GM18867 (cell line): ENCODE results near the gene BASP1.
A peak's percentile ranks its signal among the peaks of the same experiment; 100 is the strongest.

Experiments used
- ATAC-seq: cut with Tn5 transposase; IDR thresholded peaks from one replicate; pipeline ENCODE4 v1.9.1; 2021; ENCODE audit warnings: mild to moderate bottlenecking, moderate library complexity; ENCODE audit not compliant: unreplicated experiment

The BASP1 gene, protein sequence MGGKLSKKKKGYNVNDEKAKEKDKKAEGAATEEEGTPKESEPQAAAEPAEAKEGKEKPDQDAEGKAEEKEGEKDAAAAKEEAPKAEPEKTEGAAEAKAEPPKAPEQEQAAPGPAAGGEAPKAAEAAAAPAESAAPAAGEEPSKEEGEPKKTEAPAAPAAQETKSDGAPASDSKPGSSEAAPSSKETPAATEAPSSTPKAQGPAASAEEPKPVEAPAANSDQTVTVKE

GRCh38 chr5:17217493-17218352, at the start of gene BASP1:
Gene BASP1, plus strand, starts transcription at chr5:17217631. Its CDS starts 57,586 bp downstream, at chr5:17275217.
- ATAC-seq: peak; percentile 37

- ATAC-seq: no peak
Observed at GRCh38 chr5:17169507-17169906, 47.9 kb upstream of the BASP1 start.

DNA sequence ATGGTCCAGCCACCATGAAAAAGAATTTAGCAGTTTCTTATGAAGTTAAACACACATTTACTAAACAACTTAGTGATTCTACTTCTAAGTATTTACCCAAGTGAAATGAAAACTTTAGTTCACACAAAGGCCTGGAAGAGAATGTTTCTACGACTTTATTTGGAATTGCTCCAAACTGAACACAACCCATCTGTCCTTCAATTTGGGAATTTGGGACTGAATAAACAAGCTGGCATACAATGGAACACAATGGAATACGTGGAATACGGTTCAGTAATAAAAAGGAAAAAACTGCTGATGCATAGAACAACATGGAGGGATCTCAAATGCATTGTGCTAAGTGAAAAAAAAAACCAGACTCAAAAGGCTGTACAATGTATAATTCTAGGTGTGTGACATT, 44.6 kb upstream of the BASP1 start:
- ATAC-seq: no peak

GRCh38 chr5:17174965-17175364, 42.5 kb upstream of the BASP1 start:
- no peak for ATAC-seq

GRCh38 chr5:17177501-17178372, 39.7 kb upstream of the BASP1 start:
- no peak for ATAC-seq

DNA sequence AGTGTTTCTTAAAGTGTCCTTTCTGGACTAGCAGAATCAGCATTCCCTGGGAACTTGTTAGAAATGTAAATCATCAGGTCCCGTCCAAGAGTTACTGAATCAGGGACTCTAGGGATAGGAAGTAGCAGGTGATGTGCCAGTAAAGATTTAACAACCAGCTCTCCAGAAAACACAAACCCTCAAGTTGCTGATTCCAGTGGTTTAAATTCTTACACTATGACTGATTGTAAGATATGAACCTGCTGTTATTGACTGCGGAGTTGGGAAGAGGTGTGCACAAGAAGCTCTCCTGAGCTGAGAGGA, 39.1 kb upstream of the BASP1 start:
- ATAC-seq: no peak

GRCh38 chr5:17180330-17180843, 37.0 kb upstream of the BASP1 start:
- no peak for ATAC-seq

- no peak for ATAC-seq
Observed at GRCh38 chr5:17180864-17181723, 36.3 kb upstream of the BASP1 start.

DNA sequence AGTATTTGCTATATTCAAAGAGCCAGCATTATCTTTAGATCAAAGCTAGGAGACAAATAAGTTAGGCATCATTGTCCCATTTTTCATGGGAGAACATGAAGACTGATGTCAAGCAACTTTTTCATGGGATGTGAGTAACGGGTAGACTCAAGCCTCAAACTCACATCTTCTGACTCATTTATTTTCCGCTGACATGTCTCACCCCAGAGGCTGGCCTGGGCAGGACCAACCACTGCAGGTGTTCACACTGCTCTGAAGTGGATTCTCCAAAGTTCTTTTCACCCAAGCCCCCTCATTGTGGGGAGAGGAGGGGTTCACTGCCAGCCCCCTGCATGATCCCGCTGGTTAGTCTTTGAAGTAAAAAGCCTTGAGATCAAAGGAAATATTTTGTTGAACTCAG, 34.9 kb upstream of the BASP1 start:
- ATAC-seq: no peak

GRCh38 chr5:17182981-17183380, 34.5 kb upstream of the BASP1 start:
- no peak for ATAC-seq

GRCh38 chr5:17183831-17184230, 33.6 kb upstream of the BASP1 start:
- ATAC-seq: no peak

GRCh38 chr5:17184588-17184987, 32.8 kb upstream of the BASP1 start:
- ATAC-seq: no peak

DNA sequence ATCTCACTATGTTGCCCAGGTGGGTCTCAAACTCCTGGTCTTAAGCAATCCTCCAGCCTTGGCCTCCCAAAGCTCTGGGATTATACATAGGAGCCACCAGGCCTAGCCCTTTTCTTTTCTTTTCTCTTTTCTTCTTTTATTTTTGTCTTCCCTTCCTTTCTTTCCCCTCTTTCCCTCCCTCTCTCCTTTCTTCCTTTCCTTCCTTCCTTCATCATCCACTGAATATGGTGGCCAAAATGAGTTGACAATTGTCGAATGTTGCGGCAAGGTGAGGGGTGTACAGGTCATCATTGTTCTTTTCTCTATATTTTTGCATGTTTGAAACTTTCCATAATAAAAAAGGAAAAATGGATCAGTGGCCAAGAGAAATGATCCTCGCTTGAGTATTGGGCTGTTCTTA, 32.1 kb upstream of the BASP1 start:
- ATAC-seq: no peak

- no peak for ATAC-seq
Observed at GRCh38 chr5:17185773-17186172, 31.7 kb upstream of the BASP1 start.

DNA sequence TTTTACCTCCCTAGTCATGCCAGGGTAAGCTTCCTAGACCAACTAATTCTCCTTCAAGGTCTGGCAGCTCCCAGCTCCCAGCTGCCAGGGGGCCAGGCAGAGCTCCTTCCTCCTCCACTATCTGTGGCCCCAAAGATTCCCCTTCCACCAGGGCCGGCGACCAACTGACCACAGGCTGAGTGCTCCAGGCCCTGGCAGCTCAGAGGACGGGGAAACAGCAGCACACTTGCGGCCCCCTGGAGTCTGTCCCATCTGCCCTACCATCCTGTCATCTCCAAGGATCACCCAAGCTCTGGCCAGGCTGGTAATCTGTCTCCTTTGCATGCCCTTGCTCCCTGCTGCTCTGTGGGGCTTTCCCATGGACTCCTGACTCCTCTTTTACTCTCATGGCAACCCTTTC, 31.2 kb upstream of the BASP1 start:
- no peak for ATAC-seq

DNA sequence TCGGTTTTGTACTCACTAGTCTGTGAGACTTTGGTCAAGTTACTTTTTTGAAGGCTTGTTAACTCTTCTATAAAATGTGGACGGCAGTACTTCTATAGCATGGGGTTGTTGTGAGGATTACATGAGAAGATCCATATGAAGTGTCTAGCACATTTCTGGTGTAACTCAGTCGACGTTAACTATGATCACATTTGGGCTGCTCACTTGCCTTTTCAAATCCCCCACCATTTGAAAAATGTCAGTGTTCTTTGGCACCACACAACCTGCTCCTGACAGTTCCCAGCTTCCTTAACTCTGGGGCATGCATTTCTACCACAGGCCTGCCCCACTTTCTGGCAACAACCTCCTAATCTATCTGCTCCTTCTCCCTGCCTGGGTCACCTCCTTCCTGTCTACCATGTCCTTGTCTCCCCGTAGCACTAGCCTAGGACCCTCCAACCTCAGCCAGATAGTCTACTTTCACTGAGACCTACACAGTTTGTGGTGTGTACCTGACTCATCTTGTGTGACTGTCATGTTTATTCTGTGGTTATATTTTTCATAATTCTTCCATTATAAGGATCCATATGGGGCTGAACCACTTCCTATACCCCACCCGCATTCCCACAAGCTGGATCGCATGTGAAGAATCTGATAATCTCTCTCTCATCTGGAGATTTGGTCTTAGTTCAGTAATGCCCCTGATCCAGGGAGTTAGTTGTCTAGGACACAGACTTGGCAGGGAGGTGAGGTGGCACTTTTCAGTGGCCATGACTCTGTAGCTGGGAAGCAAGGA, 30.2 kb upstream of the BASP1 start:
- ATAC-seq: no peak

- ATAC-seq: no peak
Observed at GRCh38 chr5:17187786-17188170, 29.7 kb upstream of the BASP1 start.

GRCh38 chr5:17189381-17190036, 27.9 kb upstream of the BASP1 start:
- peak; percentile 71 for ATAC-seq

DNA sequence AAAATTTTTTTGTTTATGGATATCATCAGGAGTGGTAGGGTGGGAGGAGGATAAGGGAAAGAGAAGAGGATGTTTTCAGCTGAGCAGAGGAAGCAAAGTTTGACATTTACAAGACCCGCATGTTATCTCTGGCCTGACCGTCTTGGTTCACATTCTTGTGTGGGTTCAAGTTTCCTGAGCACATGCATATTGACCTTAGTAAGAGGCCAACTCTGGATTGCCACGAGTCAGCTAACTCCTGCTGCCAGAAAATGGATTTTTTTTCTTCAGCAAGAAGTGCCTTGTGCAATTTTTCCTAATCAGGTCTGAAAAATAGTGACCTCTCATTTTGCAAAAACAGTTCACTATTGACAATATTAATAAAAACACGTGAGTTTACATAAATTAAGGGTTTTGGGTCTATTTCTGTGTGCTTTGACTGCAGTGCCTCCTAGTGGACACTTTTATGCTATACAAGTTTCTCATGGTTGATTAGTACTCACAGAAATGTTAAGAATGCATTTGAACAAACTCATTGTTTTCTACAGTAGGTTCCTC, 27.1 kb upstream of the BASP1 start:
- ATAC-seq: peak; percentile 53
